ENCODE measurements around the gene ARID1B. TPM values are rescaled to one million over a fixed set of nuclear protein-coding genes. Genes with fewer than 3 reads are reported as not detected.

ARID1B gene
- total RNA-seq, 2 experiments from 2014 or later: 36.9 to 38.9 TPM

- TF ChIP-seq, protein P1, sequence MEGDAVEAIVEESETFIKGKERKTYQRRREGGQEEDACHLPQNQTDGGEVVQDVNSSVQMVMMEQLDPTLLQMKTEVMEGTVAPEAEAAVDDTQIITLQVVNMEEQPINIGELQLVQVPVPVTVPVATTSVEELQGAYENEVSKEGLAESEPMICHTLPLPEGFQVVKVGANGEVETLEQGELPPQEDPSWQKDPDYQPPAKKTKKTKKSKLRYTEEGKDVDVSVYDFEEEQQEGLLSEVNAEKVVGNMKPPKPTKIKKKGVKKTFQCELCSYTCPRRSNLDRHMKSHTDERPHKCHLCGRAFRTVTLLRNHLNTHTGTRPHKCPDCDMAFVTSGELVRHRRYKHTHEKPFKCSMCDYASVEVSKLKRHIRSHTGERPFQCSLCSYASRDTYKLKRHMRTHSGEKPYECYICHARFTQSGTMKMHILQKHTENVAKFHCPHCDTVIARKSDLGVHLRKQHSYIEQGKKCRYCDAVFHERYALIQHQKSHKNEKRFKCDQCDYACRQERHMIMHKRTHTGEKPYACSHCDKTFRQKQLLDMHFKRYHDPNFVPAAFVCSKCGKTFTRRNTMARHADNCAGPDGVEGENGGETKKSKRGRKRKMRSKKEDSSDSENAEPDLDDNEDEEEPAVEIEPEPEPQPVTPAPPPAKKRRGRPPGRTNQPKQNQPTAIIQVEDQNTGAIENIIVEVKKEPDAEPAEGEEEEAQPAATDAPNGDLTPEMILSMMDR (IDR thresholded peaks at IDR 0.05): no peak
- no peak overlapping the region for H3K27ac Mint-ChIP-seq
- intact Hi-C loops (cut with micrococcal nuclease): no loop called here
- H3K4me3 Mint-ChIP-seq: no peak overlapping the region
- H3K9me3 Mint-ChIP-seq: no peaks in the 10 kb centered on the region
- H3K27me3 Mint-ChIP-seq: peaks cover 23% of the 10 kb centered on the region
- CTCF ChIA-PET: interaction anchor here (1.3 kb wide), 1 partner anchor 45 kb away, joined by 3 read pairs; no protein-coding TSS in a partner anchor
- no peaks in the 10 kb centered on the region for H3K36me3 Mint-ChIP-seq (ENCODE audit: low read depth)
- POLR2A ChIA-PET: no interaction called here
- ATAC-seq (no peak), DNase-seq (no peak)
- peaks cover 12% of the 10 kb centered on the region for H3K4me1 Mint-ChIP-seq (ENCODE audit: low read depth)
Observed at GRCh38 chr6:157229713-157230112, 452.5 kb downstream of the ARID1B start.

DNA sequence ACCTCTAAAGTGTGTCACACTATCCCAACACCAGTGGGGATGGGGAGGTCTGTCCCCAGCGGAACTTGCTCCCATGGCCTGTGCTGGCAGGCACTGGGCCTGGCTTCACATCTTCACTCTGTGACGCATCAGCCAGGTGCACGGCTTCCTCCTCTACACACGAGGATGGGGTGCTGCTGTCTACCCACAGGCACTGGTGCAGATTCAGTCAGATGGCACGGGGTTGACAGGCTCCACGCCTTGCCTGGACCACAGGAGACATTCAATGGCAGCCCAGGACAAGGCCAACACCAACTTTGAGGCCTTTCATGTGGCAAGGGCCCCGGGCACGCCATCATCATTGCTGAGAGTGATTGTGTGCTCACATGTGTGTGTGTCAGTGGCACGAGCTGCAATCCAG lies 453.7 kb downstream of the ARID1B start:
- no peaks in the 10 kb centered on the region for H3K9me3 Mint-ChIP-seq
- no peak overlapping the region for H3K27ac Mint-ChIP-seq
- peaks cover 19% of the 10 kb centered on the region for H3K4me1 Mint-ChIP-seq (ENCODE audit: low read depth)
- no peaks in the 10 kb centered on the region for H3K36me3 Mint-ChIP-seq (ENCODE audit: low read depth)
- H3K27me3 Mint-ChIP-seq: peaks cover 31% of the 10 kb centered on the region
- intact Hi-C loops (cut with micrococcal nuclease): no loop called here
- TF ChIP-seq, protein P1 (IDR thresholded peaks at IDR 0.05): no peak
- ChIA-PET CTCF (interaction anchor here (1.3 kb wide), 1 partner anchor 44 kb away, joined by 3 read pairs; no protein-coding TSS in a partner anchor), POLR2A (no interaction called here)
- ATAC-seq (no peak), DNase-seq (no peak)
- no peak overlapping the region for H3K4me3 Mint-ChIP-seq

GRCh38 chr6:157232161-157232895 lies 455.1 kb downstream of the ARID1B start:
- H3K4me3 Mint-ChIP-seq: no peak overlapping the region
- ATAC-seq (no peak), DNase-seq (no peak)
- peaks cover 38% of the 10 kb centered on the region for H3K27me3 Mint-ChIP-seq
- CTCF ChIA-PET: interaction anchor here (1.9 kb wide), 1 partner anchor 9 kb away, joined by 7 read pairs; no protein-coding TSS in a partner anchor
- H3K4me1 Mint-ChIP-seq (ENCODE audit: low read depth): peaks cover 17% of the 10 kb centered on the region
- POLR2A ChIA-PET: no interaction called here
- H3K9me3 Mint-ChIP-seq: no peaks in the 10 kb centered on the region
- intact Hi-C loops (cut with micrococcal nuclease): no loop called here
- H3K36me3 Mint-ChIP-seq (ENCODE audit: low read depth): peaks cover 1% of the 10 kb centered on the region
- TF ChIP-seq, protein P1 (IDR thresholded peaks at IDR 0.05): no peak
- H3K27ac Mint-ChIP-seq: no peak overlapping the region

DNA sequence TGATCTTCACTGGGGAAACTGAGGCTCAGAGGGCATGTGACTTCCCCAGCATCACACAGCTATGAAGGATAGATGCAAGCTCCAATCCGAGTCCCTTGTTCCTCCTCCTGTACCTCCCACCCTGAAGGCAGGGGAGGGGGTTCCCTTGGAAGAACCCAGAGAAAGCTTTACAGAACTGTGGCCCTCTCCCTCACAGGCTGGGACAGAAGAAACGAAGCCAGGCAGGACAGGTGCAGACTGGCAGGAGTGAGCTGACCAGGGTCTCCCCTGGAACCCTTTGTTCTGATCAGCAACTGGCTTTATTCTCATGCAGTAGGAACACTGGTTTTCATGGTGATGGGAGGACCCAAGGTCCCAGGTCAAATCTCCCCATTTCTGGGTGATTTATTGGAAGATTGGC lies 456.0 kb downstream of the ARID1B start:
- TF ChIP-seq, protein P1 (IDR thresholded peaks at IDR 0.05): no peak
- H3K27ac Mint-ChIP-seq: no peak overlapping the region

GRCh38 chr6:157233686-157234085 lies 456.5 kb downstream of the ARID1B start:
- ChIA-PET CTCF (interaction anchor here (0.8 to 1.9 kb wide), 2 partner anchors 10 kb away, joined by 3 to 7 read pairs; no protein-coding TSS in a partner anchor), POLR2A (interaction anchor here (0.8 kb wide), 1 partner anchor 10 kb away, joined by 3 read pairs; no protein-coding TSS in a partner anchor)
- no peaks in the 10 kb centered on the region for H3K9me3 Mint-ChIP-seq
- no peak overlapping the region for H3K4me3 Mint-ChIP-seq
- ATAC-seq (no peak), DNase-seq (no peak)
- no peak overlapping the region for H3K27ac Mint-ChIP-seq
- H3K36me3 Mint-ChIP-seq (ENCODE audit: low read depth): peaks cover 1% of the 10 kb centered on the region
- H3K27me3 Mint-ChIP-seq: peaks cover 44% of the 10 kb centered on the region
- intact Hi-C loops (cut with micrococcal nuclease): no loop called here
- H3K4me1 Mint-ChIP-seq (ENCODE audit: low read depth): peaks cover 11% of the 10 kb centered on the region
- TF ChIP-seq, protein P1 (IDR thresholded peaks at IDR 0.05): no peak

More for the DNA sequence above, 456.0 kb downstream of the ARID1B start:
- ChIA-PET POLR2A (interaction anchor here (0.8 kb wide), 1 partner anchor 10 kb away, joined by 3 read pairs; no protein-coding TSS in a partner anchor), CTCF (interaction anchor here (0.8 to 1.9 kb wide), 2 partner anchors 10 to 11 kb away, joined by 3 to 7 read pairs; no protein-coding TSS in a partner anchor)
- no peak for DNase-seq
- peaks cover 42% of the 10 kb centered on the region for H3K27me3 Mint-ChIP-seq
- no peak overlapping the region for H3K4me3 Mint-ChIP-seq
- no peak for ATAC-seq
- intact Hi-C loops (cut with micrococcal nuclease): no loop called here
- no peaks in the 10 kb centered on the region for H3K9me3 Mint-ChIP-seq
- H3K36me3 Mint-ChIP-seq (ENCODE audit: low read depth): peaks cover 1% of the 10 kb centered on the region
- H3K4me1 Mint-ChIP-seq (ENCODE audit: low read depth): peaks cover 11% of the 10 kb centered on the region

All from activated CD8-positive, alpha-beta T cell treated with anti-CD3 and anti-CD28 coated beads for 36 hours (primary cell).